K562 (cell line): ENCODE data around the gene LYPD3. TPM values are rescaled to one million over a fixed set of nuclear protein-coding genes. Genes with fewer than 3 reads are reported as not detected.

Source experiments
- ATAC-seq: fragments of 200-7000 bp; cut with Tn5 transposase; 3 replicates; pipeline ENCODE4 v1.9.1; 2020; ENCODE audit warnings: moderate library complexity
- BruUV-seq: library from RNA; stranded (reverse); fragments of 400-500 nt; replicated peaks from 2 replicates; lab custom pipeline; 2021; lab: Mats Ljungman, UMichigan
- CTCF ChIA-PET: fragments of 300-600 bp; formaldehyde crosslinking; extraction: SDS; loops from one replicate; lab custom pipeline; 2021; ENCODE audit warnings: low intra/inter-chr PET ratio; lab: Yijun Ruan, JAX
- POLR2A ChIA-PET: fragments of 300-600, 350-650 bp; sonication (Branson Sonifier 250); formaldehyde crosslinking; extraction: SDS; loops from one replicate; lab custom pipeline; 2021; ENCODE audit warnings: antibody characterized with exemption, inconsistent platforms; lab: Yijun Ruan, JAX
- DNase-seq, 4 experiments: peaks; one replicate each; pipeline versions ENCODE4 v3.0.0 to v3.0.0-alpha.2; 2011 to 2018; ENCODE audit warnings: low spot score in 3 of 4, mixed read lengths in 3 of 4; ENCODE audit errors: extremely low read depth in 1 of 4
- FAIRE-seq: peaks from 2 replicates; lab custom pipeline; 2011; peaks lifted over from hg19 to GRCh38; lab: Jason Lieb, UNC
- H2AFZ ChIP-seq: 2 replicates; pipeline ENCODE4 v1.6.0; 2011; ENCODE audit warnings: low read depth, low read length, control low read depth, inconsistent platforms
- H3K27ac ChIP-seq: fragments of 200-600 bp; 3 replicates; pipeline ENCODE4 v1.8.0; 2011; ENCODE audit warnings: low read depth, mild to moderate bottlenecking, control low read depth, inconsistent platforms, low read length, moderate library complexity, mixed read lengths; ENCODE audit errors: extremely low read depth
- H3K27me3 ChIP-seq, 2 experiments: fragments of 300-600 bp in 1 of 2; 2 replicates in 1 of 2; 3 replicates in 1 of 2; pipeline versions ENCODE4 v1.6.0 to v1.8.0; 2011; ENCODE audit warnings: inconsistent platforms in 2 of 2, low read length in 2 of 2, mild to moderate bottlenecking in 1 of 2, mixed read lengths in 1 of 2, moderate library complexity in 1 of 2; ENCODE audit not compliant: control insufficient read depth in 2 of 2, insufficient read depth in 2 of 2
- H3K36me3 ChIP-seq: fragments of 300-600 bp; 3 replicates; pipeline ENCODE4 v1.8.0; 2011; ENCODE audit warnings: mild to moderate bottlenecking, low read length, inconsistent platforms; ENCODE audit not compliant: control insufficient read depth, insufficient read depth
- H3K4me1 ChIP-seq, 2 experiments: fragments of 200-600 bp in 1 of 2; replicated peaks in 1 of 2; 2 replicates in 1 of 2; 3 replicates in 1 of 2; pipeline versions ENCODE4 v1.5.1 to v1.8.0; 2011; ENCODE audit warnings: inconsistent platforms in 2 of 2, low read length in 2 of 2, mild to moderate bottlenecking in 1 of 2, mixed read lengths in 1 of 2, moderate library complexity in 1 of 2; ENCODE audit not compliant: control insufficient read depth in 2 of 2, insufficient read depth in 2 of 2
- H3K4me2 ChIP-seq: 2 replicates; pipeline ENCODE4 v1.6.1; 2011; ENCODE audit warnings: low read length, control low read depth, inconsistent platforms, mixed read lengths; ENCODE audit not compliant: insufficient read depth
- H3K4me3 ChIP-seq: fragments of 200-600 bp; sonication (generic), shearing (Covaris generic); 2 replicates; pipeline ENCODE4 v1.5.1; 2016; ENCODE audit warnings: control low read depth, inconsistent platforms
- H3K79me2 ChIP-seq: fragments of 200-600 bp; 3 replicates; pipeline ENCODE4 v1.8.0; 2011; ENCODE audit warnings: low read length, inconsistent platforms; ENCODE audit not compliant: control insufficient read depth, insufficient read depth
- H3K9ac ChIP-seq, 2 experiments: 2 replicates each; pipeline versions ENCODE4 v1.6.0 to v1.6.1; 2011; ENCODE audit warnings: low read depth in 2 of 2, low read length in 2 of 2, control low read depth in 1 of 2, inconsistent platforms in 1 of 2, mild to moderate bottlenecking in 1 of 2, mixed read lengths in 1 of 2; ENCODE audit not compliant: insufficient read depth in 1 of 2
- H3K9me1 ChIP-seq: one replicate; pipeline ENCODE4 v1.6.0; 2011; ENCODE audit warnings: inconsistent platforms, mild to moderate bottlenecking, low read length, moderate library complexity; ENCODE audit not compliant: control insufficient read depth, insufficient read depth
- H3K9me3 ChIP-seq: replicated peaks from 2 replicates; pipeline ENCODE4 v1.5.1; 2011; ENCODE audit warnings: low read depth, low read length, inconsistent platforms; ENCODE audit not compliant: control insufficient read depth, insufficient read depth
- H4K20me1 ChIP-seq: replicated peaks from 2 replicates; pipeline ENCODE4 v1.6.1; 2011; ENCODE audit warnings: low read length, inconsistent platforms, mixed read lengths; ENCODE audit not compliant: control insufficient read depth, insufficient read depth
- DNMT1 ChIP-seq: fragments of 450-650 bp; IDR thresholded peaks from 2 replicates; pipeline ENCODE4 v1.6.1; 2016; ENCODE audit warnings: antibody characterized with exemption, mild to moderate bottlenecking
- ETS2 ChIP-seq: IDR thresholded peaks from 2 replicates; pipeline ENCODE4 v1.6.1; 2016; ENCODE audit warnings: borderline replicate concordance, missing genetic modification characterization, mild to moderate bottlenecking, moderate library complexity, missing compliant biosample characterization; ENCODE audit not compliant: poor library complexity, severe bottlenecking
- JUND ChIP-seq, 2 experiments: IDR thresholded peaks; 2 replicates in 1 of 2; 3 replicates in 1 of 2; pipeline ENCODE4 v1.6.1; 2011; ENCODE audit warnings: borderline replicate concordance in 2 of 2, low read depth in 2 of 2, low read length in 2 of 2, improper control_type of control experiment in 1 of 2, missing biosample characterization in 1 of 2, missing genetic modification characterization in 1 of 2, missing genetic modification reagents in 1 of 2
- RCOR1 ChIP-seq, 2 experiments: IDR thresholded peaks; 2 replicates each; pipeline ENCODE4 v1.6.1; 2012; ENCODE audit warnings: low read depth in 2 of 2, low read length in 2 of 2, borderline replicate concordance in 1 of 2, improper control_type of control experiment in 1 of 2
- WGBS: fragments of 100-300 bp; shearing (Covaris generic); methylation state at CpG from one replicate; pipeline ENCODE4 v1.1.6; 2016; ENCODE audit warnings: low coverage, mixed read lengths; ENCODE audit not compliant: insufficient coverage; ENCODE audit errors: missing lambda C conversion rate; 5-methylcytosine and 5-hydroxymethylcytosine counted together
- in situ Hi-C: fragments of 300-500 bp; cut with MboI; formaldehyde crosslinking; loops from 4 replicates; pipeline ENCODE4 v1.15.0; 2018; ENCODE audit warnings: inconsistent platforms, mixed read lengths
- intact Hi-C: fragments of 100-400 bp; cut with micrococcal nuclease; formaldehyde crosslinking; loops from 2 replicates; pipeline ENCODE4 v1.14.2; 2022
- polyA plus RNA-seq, 8 experiments: library from polyadenylated mRNA; depleted of rRNA in 4 of 8; stranded (reverse) in 5 of 8; unstranded in 3 of 8; fragments of >200 nt; fragmentation: Nextera tagmentation in 2 of 8; fragmentation: Illumina TruSeq in 1 of 8; extraction: Ambion mirVana in 2 of 8; extraction: Trizol in 1 of 8; gene quantifications; 2 replicates each; pipeline versions ENCODE4 v1.2.1 to v1.2.3, GENCODE V29; 2011 to 2014; ENCODE audit warnings: inconsistent platforms in 1 of 8, missing spikeins in 1 of 8
- total RNA-seq, 7 experiments: library from RNA; depleted of rRNA in 6 of 7; stranded (reverse); fragments of >200 nt in 6 of 7; fragmentation: Illumina TruSeq in 2 of 7; extraction: Trizol in 2 of 7; gene quantifications; 2 replicates each; pipeline versions ENCODE4 v1.2.1 to v1.2.3, GENCODE V29; 2011 to 2021; ENCODE audit warnings: low replicate concordance in 1 of 7
- TF ChIP-seq, protein P1 (sequence below): fragments of 250-450 bp; sonication (Bioruptor Pico); IDR thresholded peaks from 2 replicates; pipeline ENCODE4 v1.4.0; 2020; ENCODE audit warnings: mild to moderate bottlenecking, moderate library complexity, borderline replicate concordance
- TF ChIP-seq, protein P2 (sequence below): sonication (generic); formaldehyde crosslinking; IDR thresholded peaks from 2 replicates; pipeline ENCODE4 v1.8.0; 2022; ENCODE audit warnings: mild to moderate bottlenecking, missing genetic modification reagents
- TF ChIP-seq, protein P3 (sequence below): fragments of 450-650 bp; IDR thresholded peaks from 2 replicates; pipeline ENCODE4 v1.6.1; 2016; ENCODE audit warnings: borderline replicate concordance

LYPD3 gene
- total and polyA plus RNA-seq, 9 of the 15 experiments (the other 6 are each of a cell fraction or from before 2014, with no cell fraction given): 0.04 to 0.33 (median 0.20) TPM; not detected in 1

DNA sequence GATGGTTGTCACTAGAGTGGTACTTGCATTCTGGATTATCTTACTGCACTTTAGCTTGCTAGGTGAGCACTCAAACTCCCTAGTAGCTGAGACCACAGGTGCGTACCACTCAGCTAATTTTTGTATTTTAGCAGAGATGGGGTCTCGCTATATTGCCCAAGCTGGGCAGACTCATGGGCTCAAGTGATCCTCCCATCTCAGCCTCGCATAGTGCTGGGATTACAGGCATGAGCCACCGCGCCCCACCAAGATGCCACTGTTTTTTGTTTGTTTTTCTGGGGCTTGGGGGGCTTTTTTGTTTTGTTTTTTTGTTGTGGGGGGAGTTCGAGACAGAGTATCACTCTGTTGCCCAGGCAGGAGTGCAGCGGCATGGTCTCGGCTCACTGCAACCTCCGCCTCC, 17.8 kb downstream of the LYPD3 start (continued):
- TF ChIP-seq, protein P1, sequence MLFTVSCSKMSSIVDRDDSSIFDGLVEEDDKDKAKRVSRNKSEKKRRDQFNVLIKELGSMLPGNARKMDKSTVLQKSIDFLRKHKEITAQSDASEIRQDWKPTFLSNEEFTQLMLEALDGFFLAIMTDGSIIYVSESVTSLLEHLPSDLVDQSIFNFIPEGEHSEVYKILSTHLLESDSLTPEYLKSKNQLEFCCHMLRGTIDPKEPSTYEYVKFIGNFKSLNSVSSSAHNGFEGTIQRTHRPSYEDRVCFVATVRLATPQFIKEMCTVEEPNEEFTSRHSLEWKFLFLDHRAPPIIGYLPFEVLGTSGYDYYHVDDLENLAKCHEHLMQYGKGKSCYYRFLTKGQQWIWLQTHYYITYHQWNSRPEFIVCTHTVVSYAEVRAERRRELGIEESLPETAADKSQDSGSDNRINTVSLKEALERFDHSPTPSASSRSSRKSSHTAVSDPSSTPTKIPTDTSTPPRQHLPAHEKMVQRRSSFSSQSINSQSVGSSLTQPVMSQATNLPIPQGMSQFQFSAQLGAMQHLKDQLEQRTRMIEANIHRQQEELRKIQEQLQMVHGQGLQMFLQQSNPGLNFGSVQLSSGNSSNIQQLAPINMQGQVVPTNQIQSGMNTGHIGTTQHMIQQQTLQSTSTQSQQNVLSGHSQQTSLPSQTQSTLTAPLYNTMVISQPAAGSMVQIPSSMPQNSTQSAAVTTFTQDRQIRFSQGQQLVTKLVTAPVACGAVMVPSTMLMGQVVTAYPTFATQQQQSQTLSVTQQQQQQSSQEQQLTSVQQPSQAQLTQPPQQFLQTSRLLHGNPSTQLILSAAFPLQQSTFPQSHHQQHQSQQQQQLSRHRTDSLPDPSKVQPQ (CRISPR knock-in tag): no peak
- TF ChIP-seq, protein P2, sequence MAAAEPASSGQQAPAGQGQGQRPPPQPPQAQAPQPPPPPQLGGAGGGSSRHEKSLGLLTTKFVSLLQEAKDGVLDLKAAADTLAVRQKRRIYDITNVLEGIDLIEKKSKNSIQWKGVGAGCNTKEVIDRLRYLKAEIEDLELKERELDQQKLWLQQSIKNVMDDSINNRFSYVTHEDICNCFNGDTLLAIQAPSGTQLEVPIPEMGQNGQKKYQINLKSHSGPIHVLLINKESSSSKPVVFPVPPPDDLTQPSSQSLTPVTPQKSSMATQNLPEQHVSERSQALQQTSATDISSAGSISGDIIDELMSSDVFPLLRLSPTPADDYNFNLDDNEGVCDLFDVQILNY: no peak

DNA sequence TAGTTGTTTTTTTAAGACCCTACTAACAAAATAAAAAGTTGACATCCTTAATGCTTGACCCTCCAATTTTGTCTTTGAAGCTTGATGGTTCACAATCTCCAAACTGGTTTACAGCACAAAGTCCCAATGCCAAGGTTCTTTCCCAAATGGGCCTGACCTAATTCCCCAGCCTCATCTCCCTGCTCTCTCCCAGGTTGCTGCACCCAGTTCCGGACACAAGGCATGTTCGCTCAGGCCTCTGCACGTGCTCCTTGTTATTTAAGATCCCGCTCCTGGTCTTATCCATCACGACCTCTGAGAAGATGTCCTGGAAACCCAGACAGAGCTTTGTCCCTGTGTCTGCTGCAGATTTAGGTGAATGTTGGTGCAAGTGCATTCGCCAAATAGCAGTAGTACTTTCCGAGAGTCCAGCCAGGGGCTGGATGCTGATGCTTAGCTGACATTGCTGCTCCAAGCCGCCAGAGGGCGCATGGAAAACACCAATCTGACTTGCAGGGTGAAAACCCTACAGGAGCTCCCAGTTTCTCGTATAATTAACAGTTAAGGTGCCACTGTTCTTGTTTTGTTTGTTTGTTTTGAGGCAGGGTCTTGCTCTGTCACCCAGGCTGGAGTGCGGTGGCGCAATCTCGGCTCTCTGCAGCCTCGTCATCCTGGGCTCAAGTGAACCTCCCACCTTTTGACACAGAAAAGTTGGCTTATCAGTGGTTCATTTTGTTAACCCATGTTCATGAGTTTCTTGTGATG, 18.5 kb downstream of the LYPD3 start:
- 14% methylated on average over 14 of the region's 14 CpGs for WGBS
- no TSS peak for BruUV-seq
- 0 out of 4 replicates have a peak, but pooled peaks of 1 of the 2 experiments have one; percentile 20 for TF ChIP-seq RCOR1 (IDR thresholded peaks at IDR 0.05; ENCODE audit: borderline replicate concordance in 1 of 2, low read depth in 2 of 2, low read length in 2 of 2)
- no peak for TF ChIP-seq ETS2 (tag)
- TF ChIP-seq, protein P3, sequence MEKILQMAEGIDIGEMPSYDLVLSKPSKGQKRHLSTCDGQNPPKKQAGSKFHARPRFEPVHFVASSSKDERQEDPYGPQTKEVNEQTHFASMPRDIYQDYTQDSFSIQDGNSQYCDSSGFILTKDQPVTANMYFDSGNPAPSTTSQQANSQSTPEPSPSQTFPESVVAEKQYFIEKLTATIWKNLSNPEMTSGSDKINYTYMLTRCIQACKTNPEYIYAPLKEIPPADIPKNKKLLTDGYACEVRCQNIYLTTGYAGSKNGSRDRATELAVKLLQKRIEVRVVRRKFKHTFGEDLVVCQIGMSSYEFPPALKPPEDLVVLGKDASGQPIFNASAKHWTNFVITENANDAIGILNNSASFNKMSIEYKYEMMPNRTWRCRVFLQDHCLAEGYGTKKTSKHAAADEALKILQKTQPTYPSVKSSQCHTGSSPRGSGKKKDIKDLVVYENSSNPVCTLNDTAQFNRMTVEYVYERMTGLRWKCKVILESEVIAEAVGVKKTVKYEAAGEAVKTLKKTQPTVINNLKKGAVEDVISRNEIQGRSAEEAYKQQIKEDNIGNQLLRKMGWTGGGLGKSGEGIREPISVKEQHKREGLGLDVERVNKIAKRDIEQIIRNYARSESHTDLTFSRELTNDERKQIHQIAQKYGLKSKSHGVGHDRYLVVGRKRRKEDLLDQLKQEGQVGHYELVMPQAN: no peak
- TF ChIP-seq DNMT1: no peak
- TF ChIP-seq JUND (IDR thresholded peaks at IDR 0.05; ENCODE audit: borderline replicate concordance, low read depth, low read length): peak; percentile 14; the same call in 1 of the 2 replicates
- TF ChIP-seq JUND (tag; IDR thresholded peaks at IDR 0.05; ENCODE audit: borderline replicate concordance, low read depth, low read length): no peak

More for the DNA sequence above, 18.5 kb downstream of the LYPD3 start:
- intact Hi-C loops (loop anchor here (1.0 to 10.0 kb wide), 4 partner anchors 55 to 208 kb away; partner anchors contain the start of gene PHLDB3), in situ Hi-C loops (loop anchor here (5.0 kb wide), 2 partner anchors 70 to 205 kb away; no protein-coding TSS in a partner anchor)
- ChIA-PET CTCF (interaction anchor here (0.7 to 2.7 kb wide), 7 partner anchors 57 to 363 kb away, joined by 3 to 50 read pairs (median 3); no protein-coding TSS in a partner anchor), POLR2A (interaction anchor here (0.5 to 1.2 kb wide), 5 partner anchors 11 to 73 kb away, joined by 3 to 19 read pairs (median 3); no protein-coding TSS in a partner anchor)
- FAIRE-seq (peak; percentile 95), DNase-seq (peak; percentile 78 to 84 (median 78)), ATAC-seq (peak; percentile 90)
- H3K9me3 ChIP-seq: no peaks in the 10 kb centered on the region
- no peaks in the 10 kb centered on the region for H4K20me1 ChIP-seq
- H3K27ac ChIP-seq: no peak overlapping the region
- H2AFZ ChIP-seq: no peak overlapping the region
- no peak overlapping the region for H3K4me3 ChIP-seq
- H3K36me3 ChIP-seq: no peaks in the 10 kb centered on the region
- H3K9me1 ChIP-seq: no peaks in the 10 kb centered on the region
- no peak overlapping the region for H3K9ac ChIP-seq
- H3K4me2 ChIP-seq: no peak overlapping the region
- no peaks in the 10 kb centered on the region for H3K27me3 ChIP-seq
- no peaks in the 10 kb centered on the region for H3K79me2 ChIP-seq
- peaks cover 3 to 10% of the 10 kb centered on the region in 2 experiments; a peak in 4 of 5 replicates for H3K4me1 ChIP-seq
